ENCODE measurements around the gene DCBLD2.
"Not testable (repeated sequence)": the region's sequence is repeated elsewhere in the genome, so short reads cannot be mapped to it uniquely, and the experiment has no call there.

- not testable (repeated sequence) for TF ChIP-seq POLR2A, POLR2AphosphoS5 (IDR thresholded peaks at IDR 0.05; ENCODE audit: low read depth, low read length)
These were observed 44.2 kb downstream of the DCBLD2 start for GRCh38 chr3:98857258-98857657.
